K562 (cell line): ENCODE data around the gene BTBD1. TPM values are rescaled to one million over a fixed set of nuclear protein-coding genes. Genes with fewer than 3 reads are reported as not detected.

Experiments
- ATAC-seq: fragments of 200-7000 bp; cut with Tn5 transposase; 3 replicates; pipeline ENCODE4 v1.9.1; 2020; ENCODE audit warnings: moderate library complexity
- BruUV-seq: library from RNA; stranded (reverse); fragments of 400-500 nt; replicated peaks from 2 replicates; lab custom pipeline; 2021; lab: Mats Ljungman, UMichigan
- CTCF ChIA-PET: fragments of 300-600 bp; formaldehyde crosslinking; extraction: SDS; loops from one replicate; lab custom pipeline; 2021; ENCODE audit warnings: low intra/inter-chr PET ratio; lab: Yijun Ruan, JAX
- POLR2A ChIA-PET: fragments of 300-600, 350-650 bp; sonication (Branson Sonifier 250); formaldehyde crosslinking; extraction: SDS; loops from one replicate; lab custom pipeline; 2021; ENCODE audit warnings: antibody characterized with exemption, inconsistent platforms; lab: Yijun Ruan, JAX
- DNase-seq, 4 experiments: peaks; one replicate each; pipeline versions ENCODE4 v3.0.0 to v3.0.0-alpha.2; 2011 to 2018; ENCODE audit warnings: low spot score in 3 of 4, mixed read lengths in 3 of 4; ENCODE audit errors: extremely low read depth in 1 of 4
- FAIRE-seq: peaks from 2 replicates; lab custom pipeline; 2011; peaks lifted over from hg19 to GRCh38; lab: Jason Lieb, UNC
- H2AFZ ChIP-seq: 2 replicates; pipeline ENCODE4 v1.6.0; 2011; ENCODE audit warnings: low read depth, low read length, control low read depth, inconsistent platforms
- H3K27ac ChIP-seq: fragments of 200-600 bp; 3 replicates; pipeline ENCODE4 v1.8.0; 2011; ENCODE audit warnings: low read depth, mild to moderate bottlenecking, control low read depth, inconsistent platforms, low read length, moderate library complexity, mixed read lengths; ENCODE audit errors: extremely low read depth
- H3K27me3 ChIP-seq, 2 experiments: fragments of 300-600 bp in 1 of 2; 2 replicates in 1 of 2; 3 replicates in 1 of 2; pipeline versions ENCODE4 v1.6.0 to v1.8.0; 2011; ENCODE audit warnings: inconsistent platforms in 2 of 2, low read length in 2 of 2, mild to moderate bottlenecking in 1 of 2, mixed read lengths in 1 of 2, moderate library complexity in 1 of 2; ENCODE audit not compliant: control insufficient read depth in 2 of 2, insufficient read depth in 2 of 2
- H3K36me3 ChIP-seq: fragments of 300-600 bp; 3 replicates; pipeline ENCODE4 v1.8.0; 2011; ENCODE audit warnings: mild to moderate bottlenecking, low read length, inconsistent platforms; ENCODE audit not compliant: control insufficient read depth, insufficient read depth
- H3K4me1 ChIP-seq, 2 experiments: fragments of 200-600 bp in 1 of 2; replicated peaks in 1 of 2; 2 replicates in 1 of 2; 3 replicates in 1 of 2; pipeline versions ENCODE4 v1.5.1 to v1.8.0; 2011; ENCODE audit warnings: inconsistent platforms in 2 of 2, low read length in 2 of 2, mild to moderate bottlenecking in 1 of 2, mixed read lengths in 1 of 2, moderate library complexity in 1 of 2; ENCODE audit not compliant: control insufficient read depth in 2 of 2, insufficient read depth in 2 of 2
- H3K4me2 ChIP-seq: 2 replicates; pipeline ENCODE4 v1.6.1; 2011; ENCODE audit warnings: low read length, control low read depth, inconsistent platforms, mixed read lengths; ENCODE audit not compliant: insufficient read depth
- H3K4me3 ChIP-seq: fragments of 200-600 bp; sonication (generic), shearing (Covaris generic); 2 replicates; pipeline ENCODE4 v1.5.1; 2016; ENCODE audit warnings: control low read depth, inconsistent platforms
- H3K79me2 ChIP-seq: fragments of 200-600 bp; 3 replicates; pipeline ENCODE4 v1.8.0; 2011; ENCODE audit warnings: low read length, inconsistent platforms; ENCODE audit not compliant: control insufficient read depth, insufficient read depth
- H3K9ac ChIP-seq, 2 experiments: 2 replicates each; pipeline versions ENCODE4 v1.6.0 to v1.6.1; 2011; ENCODE audit warnings: low read depth in 2 of 2, low read length in 2 of 2, control low read depth in 1 of 2, inconsistent platforms in 1 of 2, mild to moderate bottlenecking in 1 of 2, mixed read lengths in 1 of 2; ENCODE audit not compliant: insufficient read depth in 1 of 2
- H3K9me1 ChIP-seq: one replicate; pipeline ENCODE4 v1.6.0; 2011; ENCODE audit warnings: inconsistent platforms, mild to moderate bottlenecking, low read length, moderate library complexity; ENCODE audit not compliant: control insufficient read depth, insufficient read depth
- H3K9me3 ChIP-seq: replicated peaks from 2 replicates; pipeline ENCODE4 v1.5.1; 2011; ENCODE audit warnings: low read depth, low read length, inconsistent platforms; ENCODE audit not compliant: control insufficient read depth, insufficient read depth
- H4K20me1 ChIP-seq: replicated peaks from 2 replicates; pipeline ENCODE4 v1.6.1; 2011; ENCODE audit warnings: low read length, inconsistent platforms, mixed read lengths; ENCODE audit not compliant: control insufficient read depth, insufficient read depth
- CBX1 ChIP-seq: sonication (generic); IDR thresholded peaks from 2 replicates; pipeline ENCODE4 v1.6.1; 2016; ENCODE audit warnings: antibody characterized with exemption, low read depth, mild to moderate bottlenecking
- CHAMP1 ChIP-seq: fragments of 450-650 bp; IDR thresholded peaks from 2 replicates; pipeline ENCODE4 v1.6.1; 2016; ENCODE audit warnings: mild to moderate bottlenecking
- DPF2 ChIP-seq: fragments of 450-650 bp; IDR thresholded peaks from 2 replicates; pipeline ENCODE4 v1.6.1; 2016
- ELK1 ChIP-seq: sonication (generic); formaldehyde crosslinking; IDR thresholded peaks from 2 replicates; pipeline ENCODE4 v1.8.1; 2022; ENCODE audit warnings: missing genetic modification reagents
- HNRNPH1 ChIP-seq: fragments of 200-400 bp; formaldehyde crosslinking; optimal IDR thresholded peaks from 2 replicates; pipeline ENCODE3; 2017; ENCODE audit warnings: low read depth, mild to moderate bottlenecking, low read length, moderate library complexity
- IRF2 ChIP-seq: sonication (generic); formaldehyde crosslinking; IDR thresholded peaks from 2 replicates; pipeline ENCODE4 v1.8.1; 2022; ENCODE audit warnings: mild to moderate bottlenecking, missing genetic modification reagents
- KDM2B ChIP-seq: fragments of 250-450 bp; sonication (Bioruptor Pico); IDR thresholded peaks from 2 replicates; pipeline ENCODE4 v1.8.0; 2021; ENCODE audit warnings: mild to moderate bottlenecking, moderate library complexity
- L3MBTL2 ChIP-seq: fragments of 450-650 bp; IDR thresholded peaks from 2 replicates; pipeline ENCODE4 v1.6.1; 2016; ENCODE audit warnings: mild to moderate bottlenecking, moderate library complexity
- MEF2D ChIP-seq: conservative IDR thresholded peaks from 2 replicates; pipeline ENCODE4 v1.6.1; 2016; ENCODE audit warnings: low read depth, missing genetic modification characterization, missing compliant biosample characterization
- MTA1 ChIP-seq: fragments of 450-650 bp; IDR thresholded peaks from 2 replicates; pipeline ENCODE4 v1.6.1; 2017; ENCODE audit warnings: borderline replicate concordance
- RBM34 ChIP-seq: fragments of 200-400 bp; formaldehyde crosslinking; IDR thresholded peaks from 2 replicates; pipeline ENCODE4 v1.6.1; 2018; ENCODE audit warnings: low read length, borderline replicate concordance; ENCODE audit not compliant: insufficient read depth
- SIN3B ChIP-seq: fragments of 450-650 bp; IDR thresholded peaks from 2 replicates; pipeline ENCODE4 v1.6.1; 2017; ENCODE audit warnings: low read depth, mild to moderate bottlenecking, moderate library complexity
- U2AF2 ChIP-seq: fragments of 200-400 bp; formaldehyde crosslinking; optimal IDR thresholded peaks from 2 replicates; pipeline ENCODE3; 2017; ENCODE audit warnings: low read depth, mild to moderate bottlenecking, low read length
- ZNF324 ChIP-seq: fragments of 250-450 bp; sonication (Bioruptor Pico); IDR thresholded peaks from 2 replicates; pipeline ENCODE4 v1.4.0; 2020; ENCODE audit warnings: mild to moderate bottlenecking
- ZNF551 ChIP-seq: fragments of 250-450 bp; sonication (Bioruptor Pico); IDR thresholded peaks from 2 replicates; pipeline ENCODE4 v1.5.0; 2021; ENCODE audit warnings: mild to moderate bottlenecking, moderate library complexity
- WGBS: fragments of 100-300 bp; shearing (Covaris generic); methylation state at CpG from one replicate; pipeline ENCODE4 v1.1.6; 2016; ENCODE audit warnings: low coverage, mixed read lengths; ENCODE audit not compliant: insufficient coverage; ENCODE audit errors: missing lambda C conversion rate; 5-methylcytosine and 5-hydroxymethylcytosine counted together
- in situ Hi-C: fragments of 300-500 bp; cut with MboI; formaldehyde crosslinking; loops from 4 replicates; pipeline ENCODE4 v1.15.0; 2018; ENCODE audit warnings: inconsistent platforms, mixed read lengths
- intact Hi-C: fragments of 100-400 bp; cut with micrococcal nuclease; formaldehyde crosslinking; loops from 2 replicates; pipeline ENCODE4 v1.14.2; 2022
- polyA plus RNA-seq, 8 experiments: library from polyadenylated mRNA; depleted of rRNA in 4 of 8; stranded (reverse) in 5 of 8; unstranded in 3 of 8; fragments of >200 nt; fragmentation: Nextera tagmentation in 2 of 8; fragmentation: Illumina TruSeq in 1 of 8; extraction: Ambion mirVana in 2 of 8; extraction: Trizol in 1 of 8; gene quantifications; 2 replicates each; pipeline versions ENCODE4 v1.2.1 to v1.2.3, GENCODE V29; 2011 to 2014; ENCODE audit warnings: inconsistent platforms in 1 of 8, missing spikeins in 1 of 8
- total RNA-seq, 7 experiments: library from RNA; depleted of rRNA in 6 of 7; stranded (reverse); fragments of >200 nt in 6 of 7; fragmentation: Illumina TruSeq in 2 of 7; extraction: Trizol in 2 of 7; gene quantifications; 2 replicates each; pipeline versions ENCODE4 v1.2.1 to v1.2.3, GENCODE V29; 2011 to 2021; ENCODE audit warnings: low replicate concordance in 1 of 7
- TF ChIP-seq, protein P1 (sequence below): fragments of 250-450 bp; sonication (Bioruptor Pico); IDR thresholded peaks from 2 replicates; pipeline ENCODE4 v1.4.0; 2020; ENCODE audit warnings: mild to moderate bottlenecking, moderate library complexity, borderline replicate concordance

The BTBD1 gene
- total and polyA plus RNA-seq, 9 of the 15 experiments (the other 6 are each of a cell fraction or from before 2014, with no cell fraction given), result 19.4 to 106 (median 90.4) TPM

GRCh38 chr15:83082730-83083386, 15.8 kb upstream of the BTBD1 start:
- peak overlapping the region in 1 of 2 experiments; percentile 72; a peak in 1 of 4 replicates for H3K9ac ChIP-seq
- H3K4me3 ChIP-seq, result no peak overlapping the region
- H3K4me2 ChIP-seq, result peak overlapping the region; percentile 43
- H3K79me2 ChIP-seq, result no peaks in the 10 kb centered on the region
- in situ Hi-C loops, result no loop called here
- 6% methylated on average over 5 of the region's 5 CpGs for WGBS
- ATAC-seq, result peak; percentile 58
- FAIRE-seq, result no peak
- H3K27ac ChIP-seq, result no peak overlapping the region
- no peaks in the 10 kb centered on the region for H3K9me3 ChIP-seq
- H3K36me3 ChIP-seq, result no peaks in the 10 kb centered on the region
- CTCF ChIA-PET, result no interaction called here
- no peaks in the 10 kb centered on the region for H4K20me1 ChIP-seq
- H2AFZ ChIP-seq, result peak overlapping the region; percentile 17; the same call in 1 of the 2 replicates
- DNase-seq, result peak in 2 of 4 experiments; percentile 37 to 47
- H3K9me1 ChIP-seq, result no peaks in the 10 kb centered on the region
- H3K4me1 ChIP-seq, result peaks cover 5 to 17% of the 10 kb centered on the region in 2 experiments
- intact Hi-C loops, result no loop called here
- no TSS peak for BruUV-seq
- H3K27me3 ChIP-seq, result peaks cover 2 to 8% of the 10 kb centered on the region in 2 experiments; a peak in 3 of 5 replicates
- POLR2A ChIA-PET, result interaction anchor here (0.7 to 2.0 kb wide), 4 partner anchors 10 to 542 kb away, joined by 3 to 6 read pairs (median 3); no protein-coding TSS in a partner anchor
- TF ChIP-seq ELK1 (CRISPR knock-in tag), result no peak
- TF ChIP-seq HNRNPH1, result no peak
- TF ChIP-seq, protein P1, sequence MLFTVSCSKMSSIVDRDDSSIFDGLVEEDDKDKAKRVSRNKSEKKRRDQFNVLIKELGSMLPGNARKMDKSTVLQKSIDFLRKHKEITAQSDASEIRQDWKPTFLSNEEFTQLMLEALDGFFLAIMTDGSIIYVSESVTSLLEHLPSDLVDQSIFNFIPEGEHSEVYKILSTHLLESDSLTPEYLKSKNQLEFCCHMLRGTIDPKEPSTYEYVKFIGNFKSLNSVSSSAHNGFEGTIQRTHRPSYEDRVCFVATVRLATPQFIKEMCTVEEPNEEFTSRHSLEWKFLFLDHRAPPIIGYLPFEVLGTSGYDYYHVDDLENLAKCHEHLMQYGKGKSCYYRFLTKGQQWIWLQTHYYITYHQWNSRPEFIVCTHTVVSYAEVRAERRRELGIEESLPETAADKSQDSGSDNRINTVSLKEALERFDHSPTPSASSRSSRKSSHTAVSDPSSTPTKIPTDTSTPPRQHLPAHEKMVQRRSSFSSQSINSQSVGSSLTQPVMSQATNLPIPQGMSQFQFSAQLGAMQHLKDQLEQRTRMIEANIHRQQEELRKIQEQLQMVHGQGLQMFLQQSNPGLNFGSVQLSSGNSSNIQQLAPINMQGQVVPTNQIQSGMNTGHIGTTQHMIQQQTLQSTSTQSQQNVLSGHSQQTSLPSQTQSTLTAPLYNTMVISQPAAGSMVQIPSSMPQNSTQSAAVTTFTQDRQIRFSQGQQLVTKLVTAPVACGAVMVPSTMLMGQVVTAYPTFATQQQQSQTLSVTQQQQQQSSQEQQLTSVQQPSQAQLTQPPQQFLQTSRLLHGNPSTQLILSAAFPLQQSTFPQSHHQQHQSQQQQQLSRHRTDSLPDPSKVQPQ (CRISPR knock-in tag), result no peak
- peak; percentile 35 for TF ChIP-seq DPF2
- no peak for TF ChIP-seq MTA1
- TF ChIP-seq MEF2D (tag), result peak; percentile 39; the same call in 1 of the 2 replicates
- no peak for TF ChIP-seq SIN3B
- TF ChIP-seq ZNF324 (CRISPR knock-in tag), result no peak
- TF ChIP-seq U2AF2, result no peak
- no peak for TF ChIP-seq L3MBTL2
- no peak for TF ChIP-seq ZNF551 (CRISPR knock-in tag)
- TF ChIP-seq KDM2B (CRISPR knock-in tag), result no peak
- no peak for TF ChIP-seq CHAMP1
- TF ChIP-seq RBM34, result no peak
- TF ChIP-seq IRF2 (CRISPR knock-in tag), result no peak
- TF ChIP-seq CBX1, result no peak
